Uterus (tissue), 4 donors: Measurements from ENCODE around the gene ZWINT. TPM values are rescaled to one million over a fixed set of nuclear protein-coding genes. Genes with fewer than 3 reads are reported as not detected.

ENCODE experiments used
- DNase-seq, 2 donors: peaks; one replicate each; pipeline ENCODE4 v3.0.0-alpha.2; 2019 to 2020
- H3K27ac ChIP-seq, 2 donors: fragments of 200-600 bp; sonication (generic); 1 replicate in 1 of 2; 2 replicates in 1 of 2; pipeline ENCODE4 v1.5.1; 2016 to 2018
- H3K27me3 ChIP-seq, 2 donors: fragments of 200-600 bp; sonication (generic); one replicate each; pipeline ENCODE4 v1.5.1; 2018 to 2019; ENCODE audit warnings: control low read depth in 1 of 2
- H3K36me3 ChIP-seq, 2 donors: fragments of 200-600 bp; sonication (generic); one replicate each; pipeline ENCODE4 v1.5.1; 2019; ENCODE audit warnings: control low read depth in 1 of 2
- H3K4me1 ChIP-seq, 2 donors: fragments of 200-600 bp; sonication (generic); one replicate each; pipeline ENCODE4 v1.5.1; 2018 to 2019; ENCODE audit warnings: control low read depth in 1 of 2
- H3K4me3 ChIP-seq, 2 donors: fragments of 200-600 bp; sonication (generic); 1 replicate in 1 of 2; 2 replicates in 1 of 2; pipeline ENCODE4 v1.5.1; 2018 to 2019; ENCODE audit warnings: mild to moderate bottlenecking in 1 of 2
- H3K9me3 ChIP-seq, 2 donors: fragments of 200-600 bp; sonication (generic); one replicate each; pipeline ENCODE4 v1.5.1; 2019; ENCODE audit warnings: control low read depth in 1 of 2
- CTCF ChIP-seq, 4 experiments: fragments of 200-600 bp in 2 of 4; fragments of 450-650 bp in 2 of 4; sonication (generic) in 2 of 4; IDR thresholded peaks; one replicate each; pipeline ENCODE4 v1.5.1; 2016 to 2019; ENCODE audit warnings: antibody characterized with exemption in 4 of 4, mild to moderate bottlenecking in 2 of 4, moderate library complexity in 1 of 4
- POLR2A ChIP-seq, 2 donors: fragments of 450-650 bp; IDR thresholded peaks; one replicate each; pipeline ENCODE4 v1.6.1; 2016; ENCODE audit warnings: antibody characterized with exemption in 2 of 2, mild to moderate bottlenecking in 1 of 2, moderate library complexity in 1 of 2
- intact Hi-C: fragments of 100-400 bp; cut with DNase I; formaldehyde crosslinking; loops from one replicate; pipeline ENCODE4 v1.15.1; 2023; ENCODE audit warnings: low total_unique reads
- total RNA-seq, 4 donors: library from RNA; depleted of rRNA in 3 of 4; stranded (reverse); fragments of >200 nt in 3 of 4; gene quantifications; one replicate each; pipeline versions ENCODE4 v1.1.0 to v1.2.4, GENCODE V29; 2014 to 2023
- donor health status: DM: yes; HTN: yes; CAD: no.

The ZWINT gene
- total RNA-seq, 4 donors from 2014 or later, result 2.2 to 34.4 TPM; not detected in 2

- H3K9me3 ChIP-seq, result no peaks in the 10 kb centered on the region
- no peak overlapping the region for H3K27ac ChIP-seq
- TF ChIP-seq CTCF (IDR thresholded peaks at IDR 0.05) (no peak), POLR2A (IDR thresholded peaks at IDR 0.05) (no peak)
- DNase-seq, result no peak
- H3K4me1 ChIP-seq, result peaks cover 0 to 4% of the 10 kb centered on the region in 2 donors
- intact Hi-C loops, result no loop called here
- no peaks in the 10 kb centered on the region for H3K27me3 ChIP-seq
- H3K4me3 ChIP-seq, result no peak overlapping the region
- no peaks in the 10 kb centered on the region for H3K36me3 ChIP-seq
Measured at GRCh38 chr10:56341612-56342011, 19.4 kb downstream of the ZWINT start.

GRCh38 chr10:56329961-56330360 is 31.1 kb downstream of the ZWINT start:
- intact Hi-C loops, result no loop called here
- Histone ChIP-seq H3K4me3 (no peak overlapping the region), H3K36me3 (no peaks in the 10 kb centered on the region), H3K4me1 (no peaks in the 10 kb centered on the region), H3K27ac (no peak overlapping the region), H3K27me3 (no peaks in the 10 kb centered on the region), H3K9me3 (no peaks in the 10 kb centered on the region)
- no peak for DNase-seq
- TF ChIP-seq CTCF (IDR thresholded peaks at IDR 0.05) (no peak), POLR2A (IDR thresholded peaks at IDR 0.05) (no peak)

- Histone ChIP-seq H3K36me3 (no peaks in the 10 kb centered on the region), H3K9me3 (no peaks in the 10 kb centered on the region), H3K27ac (no peak overlapping the region), H3K27me3 (no peaks in the 10 kb centered on the region), H3K4me1 (no peaks in the 10 kb centered on the region), H3K4me3 (no peak overlapping the region)
- no peak for DNase-seq
- intact Hi-C loops, result no loop called here
- no peak for TF ChIP-seq POLR2A (IDR thresholded peaks at IDR 0.05)
- no peak for TF ChIP-seq CTCF (IDR thresholded peaks at IDR 0.05)
Measured at GRCh38 chr10:56327118-56327517, 33.9 kb downstream of the ZWINT start.

GRCh38 chr10:56319386-56319785 is 41.7 kb downstream of the ZWINT start:
- H3K4me1 ChIP-seq, result no peaks in the 10 kb centered on the region
- no peaks in the 10 kb centered on the region for H3K36me3 ChIP-seq
- intact Hi-C loops, result no loop called here
- no peaks in the 10 kb centered on the region for H3K9me3 ChIP-seq
- no peak overlapping the region for H3K27ac ChIP-seq
- H3K4me3 ChIP-seq, result no peak overlapping the region
- no peaks in the 10 kb centered on the region for H3K27me3 ChIP-seq
- DNase-seq, result no peak
- TF ChIP-seq POLR2A (IDR thresholded peaks at IDR 0.05) (no peak), CTCF (IDR thresholded peaks at IDR 0.05) (no peak)

GRCh38 chr10:56318816-56319215 is 42.2 kb downstream of the ZWINT start:
- H3K36me3 ChIP-seq, result no peaks in the 10 kb centered on the region
- no peak for DNase-seq
- H3K4me3 ChIP-seq, result no peak overlapping the region
- intact Hi-C loops, result no loop called here
- no peak overlapping the region for H3K27ac ChIP-seq
- TF ChIP-seq POLR2A (IDR thresholded peaks at IDR 0.05) (no peak), CTCF (IDR thresholded peaks at IDR 0.05) (no peak)
- H3K27me3 ChIP-seq, result no peaks in the 10 kb centered on the region
- no peaks in the 10 kb centered on the region for H3K4me1 ChIP-seq
- no peaks in the 10 kb centered on the region for H3K9me3 ChIP-seq
